Vagina (tissue), 2 donors: ENCODE measurements around the gene SLC28A1.

ENCODE experiments used
- POLR2A ChIP-seq, 2 donors: fragments of 450-650 bp; IDR thresholded peaks; one replicate each; pipeline ENCODE4 v1.6.1; 2017; ENCODE audit warnings: antibody characterized with exemption in 2 of 2, mild to moderate bottlenecking in 2 of 2, moderate library complexity in 2 of 2
- POLR2AphosphoS5 ChIP-seq, 2 donors: sonication (generic); formaldehyde crosslinking; IDR thresholded peaks; one replicate each; pipeline ENCODE4 v1.9.0; 2017; ENCODE audit warnings: antibody characterized with exemption in 2 of 2, mild to moderate bottlenecking in 2 of 2, low read depth in 1 of 2; ENCODE audit not compliant: insufficient read depth in 1 of 2
- TF ChIP-seq, protein P1 (sequence below), 3 experiments: fragments of 450-650 bp in 2 of 3; fragments of 200-600 bp in 1 of 3; sonication (generic) in 1 of 3; IDR thresholded peaks; one replicate each; pipeline ENCODE4 v1.5.1; 2017 to 2019; ENCODE audit warnings: antibody characterized with exemption in 3 of 3, mild to moderate bottlenecking in 2 of 3, moderate library complexity in 2 of 3

DNA sequence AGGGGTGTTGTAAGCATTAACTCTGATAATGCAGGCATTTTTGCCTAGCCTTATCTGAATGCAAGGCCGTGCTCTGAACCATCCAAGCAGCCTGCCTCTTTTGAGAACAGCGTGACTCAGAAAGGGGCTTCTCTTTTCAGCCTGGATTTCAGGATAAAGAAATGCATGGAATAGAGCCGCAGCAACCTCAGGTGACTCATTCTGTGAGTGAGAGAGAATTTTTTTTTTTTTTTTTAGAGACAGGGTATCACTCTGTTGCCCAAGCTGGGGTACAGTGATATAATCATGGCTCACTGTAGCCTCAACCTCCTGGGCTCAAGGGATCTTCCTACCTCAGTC, 76.6 kb downstream of the SLC28A1 start:
- TF ChIP-seq, protein P1, sequence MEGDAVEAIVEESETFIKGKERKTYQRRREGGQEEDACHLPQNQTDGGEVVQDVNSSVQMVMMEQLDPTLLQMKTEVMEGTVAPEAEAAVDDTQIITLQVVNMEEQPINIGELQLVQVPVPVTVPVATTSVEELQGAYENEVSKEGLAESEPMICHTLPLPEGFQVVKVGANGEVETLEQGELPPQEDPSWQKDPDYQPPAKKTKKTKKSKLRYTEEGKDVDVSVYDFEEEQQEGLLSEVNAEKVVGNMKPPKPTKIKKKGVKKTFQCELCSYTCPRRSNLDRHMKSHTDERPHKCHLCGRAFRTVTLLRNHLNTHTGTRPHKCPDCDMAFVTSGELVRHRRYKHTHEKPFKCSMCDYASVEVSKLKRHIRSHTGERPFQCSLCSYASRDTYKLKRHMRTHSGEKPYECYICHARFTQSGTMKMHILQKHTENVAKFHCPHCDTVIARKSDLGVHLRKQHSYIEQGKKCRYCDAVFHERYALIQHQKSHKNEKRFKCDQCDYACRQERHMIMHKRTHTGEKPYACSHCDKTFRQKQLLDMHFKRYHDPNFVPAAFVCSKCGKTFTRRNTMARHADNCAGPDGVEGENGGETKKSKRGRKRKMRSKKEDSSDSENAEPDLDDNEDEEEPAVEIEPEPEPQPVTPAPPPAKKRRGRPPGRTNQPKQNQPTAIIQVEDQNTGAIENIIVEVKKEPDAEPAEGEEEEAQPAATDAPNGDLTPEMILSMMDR (IDR thresholded peaks at IDR 0.05): no peak
- TF ChIP-seq POLR2AphosphoS5 (IDR thresholded peaks at IDR 0.05; ENCODE audit: insufficient read depth in 1 of 2, low read depth in 1 of 2): no peak
- no peak for TF ChIP-seq POLR2A (IDR thresholded peaks at IDR 0.05)
